ENCODE results near the gene ERCC2.
"Not testable (repeated sequence)": the region's sequence is repeated elsewhere in the genome, so short reads cannot be mapped to it uniquely, and the experiment has no call there.

ERCC2 gene

DNA sequence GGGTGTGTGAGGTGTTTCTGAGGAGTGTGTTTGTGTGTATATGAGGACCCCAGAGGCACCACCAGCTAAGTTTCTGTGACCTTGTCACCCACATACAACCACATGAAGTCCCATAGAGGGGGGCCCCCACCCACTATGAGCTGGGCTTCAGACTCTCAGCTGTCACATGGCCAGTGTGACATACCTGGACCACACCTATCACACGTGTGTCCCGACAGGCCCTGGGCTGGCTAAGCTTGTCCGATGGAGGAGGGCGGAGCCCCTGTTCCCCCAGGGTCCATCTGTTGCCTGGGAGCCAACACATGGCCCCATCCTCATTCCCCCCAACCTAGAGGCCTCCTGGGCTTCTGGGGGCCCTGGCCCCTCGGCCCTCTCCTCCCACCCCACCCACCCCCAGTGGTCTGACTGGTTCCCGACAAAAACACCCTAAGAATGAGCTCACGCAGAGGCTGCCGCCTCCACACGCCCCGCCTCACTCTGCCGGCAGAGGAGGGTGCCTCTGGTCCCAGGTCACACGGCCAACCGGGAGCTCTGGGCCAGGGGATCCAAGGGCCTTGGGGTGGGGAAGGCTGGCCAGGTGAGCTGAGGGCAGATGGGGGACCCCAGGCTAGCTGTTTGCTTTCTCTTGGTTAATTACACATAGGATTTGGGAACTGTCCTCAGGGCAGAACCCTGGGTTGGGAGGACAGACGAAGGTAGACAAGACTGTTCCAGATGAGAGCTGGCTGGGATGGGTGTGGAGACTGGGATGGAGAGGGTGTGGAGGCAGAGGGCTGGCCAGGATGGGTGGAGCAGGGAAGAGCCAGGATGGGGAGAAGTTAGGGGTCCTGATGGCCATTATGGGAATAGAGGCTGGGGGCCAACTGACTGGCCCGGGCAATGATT is 25.5 kb downstream of the ERCC2 start:
- no peak for DNase-seq (ENCODE audit: low read depth)
- TF ChIP-seq CTCF (IDR thresholded peaks at IDR 0.05; ENCODE audit: low read length, missing control alignments): no peak
- H3K4me3 ChIP-seq (replicated peaks; ENCODE audit: low read depth, low read length): no peak overlapping the region

GRCh38 chr19:45342911-45343310 is 27.5 kb downstream of the ERCC2 start:
- DNase-seq (ENCODE audit: low read depth): no peak
- no peak overlapping the region for H3K4me3 ChIP-seq (replicated peaks; ENCODE audit: low read depth, low read length)
- no peak for TF ChIP-seq CTCF (IDR thresholded peaks at IDR 0.05; ENCODE audit: low read length, missing control alignments)

DNA sequence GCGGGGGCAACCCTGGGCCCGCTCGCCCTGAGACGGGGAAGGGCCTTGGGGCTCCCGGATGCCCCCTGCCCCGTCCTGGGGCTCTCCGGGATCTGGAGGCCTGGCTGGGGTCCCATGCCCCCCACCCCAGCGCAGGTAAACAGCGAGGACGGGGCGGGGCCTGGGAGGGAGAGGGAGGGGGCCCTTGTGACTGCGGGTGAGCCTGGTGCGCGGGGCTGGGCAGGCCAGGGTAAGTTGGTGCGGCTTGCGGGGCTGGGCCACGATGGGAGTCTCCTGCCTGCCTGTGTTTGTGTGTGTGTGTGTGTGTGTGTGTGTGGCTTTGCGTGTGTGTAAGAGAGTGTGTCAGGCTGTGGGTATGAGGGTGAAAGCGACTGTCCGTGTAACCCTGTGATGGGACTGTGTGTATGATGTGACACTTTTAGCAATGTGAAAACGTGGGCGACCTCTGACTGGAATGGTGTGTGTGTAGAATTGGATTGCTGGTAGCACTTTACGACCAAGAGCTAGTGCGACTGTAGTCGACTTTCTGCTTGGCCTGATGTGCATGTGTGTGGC is 29.4 kb downstream of the ERCC2 start:
- no peak for DNase-seq (ENCODE audit: low read depth)
- H3K4me3 ChIP-seq (replicated peaks; ENCODE audit: low read depth, low read length): no peak overlapping the region
- TF ChIP-seq CTCF (IDR thresholded peaks at IDR 0.05; ENCODE audit: low read length, missing control alignments): no peak

GRCh38 chr19:45340232-45340898 is 30.0 kb downstream of the ERCC2 start, which contains the start of gene KLC3:
KLC3 (plus strand) TSS chr19:45340750; CDS start chr19:45345542, 4,792 bp downstream.
- TF ChIP-seq CTCF (IDR thresholded peaks at IDR 0.05; ENCODE audit: low read length, missing control alignments): no peak
- no peak within 1 kb of the TSS for H3K4me3 ChIP-seq (replicated peaks; ENCODE audit: low read depth, low read length)
- no peak for DNase-seq (ENCODE audit: low read depth)

DNA sequence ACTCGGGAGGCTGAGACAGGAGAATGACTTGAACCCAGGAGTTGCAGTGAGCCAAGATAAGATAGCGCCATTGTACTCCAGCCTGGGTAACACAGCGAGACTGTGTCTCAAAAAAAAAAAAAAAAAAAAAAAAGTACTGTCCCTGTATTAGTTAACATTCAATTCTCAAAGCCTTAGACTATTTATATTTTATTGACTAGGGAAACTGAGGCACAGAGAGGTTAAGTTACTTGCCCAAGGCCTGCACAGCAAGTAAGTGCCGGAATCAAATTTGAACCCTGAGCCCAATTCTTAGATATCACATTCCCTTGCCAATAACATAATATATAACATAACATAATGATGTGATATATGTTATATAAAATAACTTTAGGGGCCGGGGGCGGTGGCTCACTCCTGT is 30.7 kb downstream of the ERCC2 start:
- H3K4me3 ChIP-seq (replicated peaks; ENCODE audit: low read depth, low read length): no peak overlapping the region
- DNase-seq (ENCODE audit: low read depth): no peak
- no peak for TF ChIP-seq CTCF (IDR thresholded peaks at IDR 0.05; ENCODE audit: low read length, missing control alignments)

- no peak for TF ChIP-seq CTCF (IDR thresholded peaks at IDR 0.05; ENCODE audit: low read length, missing control alignments)
- H3K4me3 ChIP-seq (replicated peaks; ENCODE audit: low read depth, low read length): no peak overlapping the region
- no peak for DNase-seq (ENCODE audit: low read depth)
Measured at GRCh38 chr19:45336696-45337251, 33.6 kb downstream of the ERCC2 start.

DNA sequence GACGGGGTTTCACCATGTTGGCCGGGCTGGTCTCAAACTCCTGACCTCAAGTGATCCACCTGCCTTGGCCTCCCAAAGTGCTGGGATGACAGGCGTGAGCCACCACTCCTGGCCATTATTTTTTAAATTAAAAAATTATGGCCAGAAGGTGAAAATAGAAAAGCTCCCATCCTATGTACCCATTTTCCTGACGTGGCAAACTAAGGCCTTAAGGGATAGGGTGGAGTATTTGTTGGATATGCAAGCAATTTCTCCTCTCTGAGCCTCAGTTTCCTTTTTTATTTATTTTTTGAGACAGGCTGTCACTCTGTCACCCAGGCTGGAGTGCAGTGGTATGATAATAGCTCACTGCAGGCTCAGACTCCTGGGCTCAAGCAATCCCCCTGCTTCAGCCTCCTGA is 35.5 kb downstream of the ERCC2 start:
- DNase-seq (ENCODE audit: low read depth); H3K4me3 ChIP-seq (replicated peaks; ENCODE audit: low read depth, low read length): not testable (repeated sequence)

All from fibroblast of pulmonary artery (primary cell).